PFSK-1 (cell line): ENCODE measurements around the gene CEACAM21.

ENCODE experiments used
- FOXP2 ChIP-seq: optimal IDR thresholded peaks from 2 replicates; pipeline ENCODE3; 2011; ENCODE audit warnings: borderline replicate concordance, control low read depth, inconsistent platforms; ENCODE audit not compliant: insufficient read depth; ENCODE audit errors: extremely low read length, extremely low read depth
- POLR2AphosphoS5 ChIP-seq: IDR thresholded peaks from 2 replicates; pipeline ENCODE4 v1.6.1; 2012; ENCODE audit warnings: low read depth, mild to moderate bottlenecking, control low read depth, low read length, moderate library complexity
- SIN3A ChIP-seq: IDR thresholded peaks from 2 replicates; pipeline ENCODE4 v1.6.1; 2012; ENCODE audit warnings: mild to moderate bottlenecking, low read length, moderate library complexity, borderline replicate concordance; ENCODE audit not compliant: insufficient read depth
- TAF1 ChIP-seq: IDR thresholded peaks from 2 replicates; pipeline ENCODE4 v1.6.1; 2012; ENCODE audit warnings: low read length, control low read depth, borderline replicate concordance; ENCODE audit not compliant: insufficient read depth
- TF ChIP-seq, protein P1 (sequence below), 2 experiments: IDR thresholded peaks; 2 replicates each; pipeline versions ENCODE4 v1.6.1 to v1.8.0; 2011 to 2012; ENCODE audit warnings: low read depth in 2 of 2, low read length in 2 of 2, control low read depth in 1 of 2, inconsistent platforms in 1 of 2, mild to moderate bottlenecking in 1 of 2, moderate library complexity in 1 of 2; ENCODE audit not compliant: insufficient read depth in 1 of 2

Gene CEACAM21

DNA sequence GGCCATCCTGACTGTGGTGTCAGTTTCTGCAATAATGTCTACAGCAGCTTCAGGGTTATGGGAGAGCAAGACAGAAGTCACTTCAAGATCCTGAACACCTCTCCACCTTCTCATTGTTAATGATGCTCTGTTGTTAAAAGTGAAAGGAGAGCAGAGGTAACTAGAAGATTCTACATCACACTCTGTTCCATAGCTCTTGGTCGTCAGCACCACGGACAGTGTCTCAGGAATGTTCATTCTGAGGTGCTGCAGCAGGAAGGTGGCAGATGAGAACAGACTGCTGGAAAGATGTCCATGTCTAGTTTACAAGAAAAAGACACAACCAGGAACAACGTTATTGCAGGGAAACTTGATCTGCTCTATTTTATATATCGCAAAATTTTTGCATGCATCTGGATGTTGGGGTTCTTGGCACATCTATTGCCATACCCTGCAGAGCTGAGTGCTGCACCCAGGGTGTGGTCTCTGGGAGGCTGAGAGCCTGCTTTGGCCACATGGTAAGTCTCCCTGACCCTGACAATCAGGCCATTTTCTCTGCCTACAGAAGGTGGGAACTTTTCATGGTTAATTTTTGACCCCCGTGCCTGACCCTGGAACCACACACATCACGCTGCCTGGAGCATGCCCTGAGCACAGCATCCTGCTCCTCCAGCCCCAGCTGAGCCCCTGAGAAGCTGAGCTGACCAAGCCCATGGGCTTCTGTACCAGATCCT, 12.7 kb downstream of the CEACAM21 start:
- TF ChIP-seq, protein P1, sequence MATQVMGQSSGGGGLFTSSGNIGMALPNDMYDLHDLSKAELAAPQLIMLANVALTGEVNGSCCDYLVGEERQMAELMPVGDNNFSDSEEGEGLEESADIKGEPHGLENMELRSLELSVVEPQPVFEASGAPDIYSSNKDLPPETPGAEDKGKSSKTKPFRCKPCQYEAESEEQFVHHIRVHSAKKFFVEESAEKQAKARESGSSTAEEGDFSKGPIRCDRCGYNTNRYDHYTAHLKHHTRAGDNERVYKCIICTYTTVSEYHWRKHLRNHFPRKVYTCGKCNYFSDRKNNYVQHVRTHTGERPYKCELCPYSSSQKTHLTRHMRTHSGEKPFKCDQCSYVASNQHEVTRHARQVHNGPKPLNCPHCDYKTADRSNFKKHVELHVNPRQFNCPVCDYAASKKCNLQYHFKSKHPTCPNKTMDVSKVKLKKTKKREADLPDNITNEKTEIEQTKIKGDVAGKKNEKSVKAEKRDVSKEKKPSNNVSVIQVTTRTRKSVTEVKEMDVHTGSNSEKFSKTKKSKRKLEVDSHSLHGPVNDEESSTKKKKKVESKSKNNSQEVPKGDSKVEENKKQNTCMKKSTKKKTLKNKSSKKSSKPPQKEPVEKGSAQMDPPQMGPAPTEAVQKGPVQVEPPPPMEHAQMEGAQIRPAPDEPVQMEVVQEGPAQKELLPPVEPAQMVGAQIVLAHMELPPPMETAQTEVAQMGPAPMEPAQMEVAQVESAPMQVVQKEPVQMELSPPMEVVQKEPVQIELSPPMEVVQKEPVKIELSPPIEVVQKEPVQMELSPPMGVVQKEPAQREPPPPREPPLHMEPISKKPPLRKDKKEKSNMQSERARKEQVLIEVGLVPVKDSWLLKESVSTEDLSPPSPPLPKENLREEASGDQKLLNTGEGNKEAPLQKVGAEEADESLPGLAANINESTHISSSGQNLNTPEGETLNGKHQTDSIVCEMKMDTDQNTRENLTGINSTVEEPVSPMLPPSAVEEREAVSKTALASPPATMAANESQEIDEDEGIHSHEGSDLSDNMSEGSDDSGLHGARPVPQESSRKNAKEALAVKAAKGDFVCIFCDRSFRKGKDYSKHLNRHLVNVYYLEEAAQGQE (IDR thresholded peaks at IDR 0.05; ENCODE audit: insufficient read depth in 1 of 2, low read depth in 2 of 2, low read length in 2 of 2): peak; percentile 91 to 97
- no peak for TF ChIP-seq POLR2AphosphoS5

GRCh38 chr19:41589371-41589770, 13.4 kb downstream of the CEACAM21 start:
- no peak for TF ChIP-seq SIN3A
- TF ChIP-seq POLR2AphosphoS5: no peak
- TF ChIP-seq, protein P1 (IDR thresholded peaks at IDR 0.05; ENCODE audit: insufficient read depth in 1 of 2, low read depth in 2 of 2, low read length in 2 of 2): no peak
- TF ChIP-seq TAF1: no peak
- TF ChIP-seq FOXP2: no peak

DNA sequence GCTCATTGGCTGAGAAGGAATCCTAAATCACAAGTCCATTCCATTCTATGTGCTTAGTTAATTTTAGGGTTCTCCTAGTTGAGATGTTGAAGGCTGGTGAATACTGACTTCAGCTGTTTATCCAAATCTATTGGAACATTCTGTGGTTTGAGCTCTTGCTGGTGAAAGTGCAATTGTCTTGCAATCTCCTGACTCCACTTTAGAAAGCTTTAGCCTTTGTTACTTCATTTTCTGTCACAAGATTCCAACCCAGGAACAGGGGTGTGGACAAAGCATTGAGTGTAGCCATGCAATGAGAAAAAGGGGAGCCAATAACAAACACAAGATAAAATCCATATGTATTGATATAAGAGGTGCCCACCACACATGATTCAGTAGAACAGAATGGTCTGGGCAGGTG, 15.0 kb downstream of the CEACAM21 start:
- TF ChIP-seq SIN3A (no peak), TAF1 (no peak), POLR2AphosphoS5 (no peak), FOXP2 (no peak)
- TF ChIP-seq, protein P1 (IDR thresholded peaks at IDR 0.05; ENCODE audit: insufficient read depth in 1 of 2, low read depth in 2 of 2, low read length in 2 of 2): no peak

- TF ChIP-seq SIN3A (no peak), FOXP2 (no peak), POLR2AphosphoS5 (no peak), TAF1 (no peak)
- TF ChIP-seq, protein P1 (IDR thresholded peaks at IDR 0.05; ENCODE audit: insufficient read depth in 1 of 2, low read depth in 2 of 2, low read length in 2 of 2): no peak
Measured at GRCh38 chr19:41591951-41592562, 16.1 kb downstream of the CEACAM21 start.
